GM21367 (cell line): ENCODE results near the gene RAD51B.

Experiments
- ATAC-seq: cut with Tn5 transposase; IDR thresholded peaks from one replicate; pipeline ENCODE4 v1.9.1; 2021; ENCODE audit not compliant: unreplicated experiment

RAD51B gene

GRCh38 chr14:68684466-68685418 is 865.2 kb downstream of the RAD51B start:
- no peak for ATAC-seq

GRCh38 chr14:68685419-68686204 is 866.0 kb downstream of the RAD51B start:
- ATAC-seq: peak; percentile 59

GRCh38 chr14:68686205-68686465 is 866.6 kb downstream of the RAD51B start:
- ATAC-seq: no peak

- ATAC-seq: no peak
These were observed 867.1 kb downstream of the RAD51B start for GRCh38 chr14:68686724-68687123.

- no peak for ATAC-seq
These were observed 868.2 kb downstream of the RAD51B start for GRCh38 chr14:68687746-68688145.

GRCh38 chr14:68688872-68689371 is 869.3 kb downstream of the RAD51B start:
- ATAC-seq: no peak

- ATAC-seq: no peak
These were observed 869.9 kb downstream of the RAD51B start for GRCh38 chr14:68689511-68689910.

GRCh38 chr14:68690089-68690958 is 870.7 kb downstream of the RAD51B start:
- ATAC-seq: no peak

GRCh38 chr14:68691031-68691791 is 871.6 kb downstream of the RAD51B start:
- no peak for ATAC-seq

GRCh38 chr14:68691792-68692118 is 872.2 kb downstream of the RAD51B start:
- no peak for ATAC-seq

- no peak for ATAC-seq
These were observed 872.6 kb downstream of the RAD51B start for GRCh38 chr14:68692216-68692615.

GRCh38 chr14:68692916-68693771 is 873.6 kb downstream of the RAD51B start:
- ATAC-seq: no peak

GRCh38 chr14:68693926-68694325 is 874.3 kb downstream of the RAD51B start:
- no peak for ATAC-seq

GRCh38 chr14:68694516-68695235 is 875.1 kb downstream of the RAD51B start:
- ATAC-seq: no peak

- peak; percentile 67 for ATAC-seq
These were observed 875.8 kb downstream of the RAD51B start for GRCh38 chr14:68695326-68695768.

- ATAC-seq: no peak
These were observed 876.3 kb downstream of the RAD51B start for GRCh38 chr14:68695856-68696255.

GRCh38 chr14:68696266-68696665 is 876.7 kb downstream of the RAD51B start:
- ATAC-seq: no peak

- no peak for ATAC-seq
These were observed 877.3 kb downstream of the RAD51B start for GRCh38 chr14:68696721-68697495.
